PC-9 (cell line): ENCODE measurements around the gene RETREG3. TPM values are rescaled to one million over a fixed set of nuclear protein-coding genes. Genes with fewer than 3 reads are reported as not detected.

ENCODE experiments used
- BruUV-seq: library from RNA; stranded (reverse); fragments of 400-500 nt; replicated peaks from 2 replicates; lab custom pipeline; 2021; lab: Mats Ljungman, UMichigan
- CTCF ChIA-PET: fragments of 300-600 bp; sonication (Branson Sonifier 250); formaldehyde crosslinking; loops from one replicate; lab custom pipeline; 2022; ENCODE audit warnings: antibody characterized with exemption; lab: Charles Lee
- POLR2A ChIA-PET: fragments of 300-600 bp; sonication (Branson Sonifier 250); formaldehyde crosslinking; loops from one replicate; lab custom pipeline; 2022; ENCODE audit warnings: antibody characterized with exemption; ENCODE audit not compliant: unreplicated experiment; lab: Charles Lee
- DNase-seq, 2 experiments: peaks; one replicate each; pipeline versions ENCODE4 v3.0.0 to v3.0.0-alpha.2; 2015 to 2022; ENCODE audit warnings: mixed read lengths in 1 of 2
- H2AFZ ChIP-seq: fragments of 200-600 bp; sonication (generic); 2 replicates; pipeline ENCODE4 v1.8.1; 2017; ENCODE audit warnings: antibody characterized with exemption
- H3F3A ChIP-seq: fragments of 200-600 bp; sonication (generic); 2 replicates; pipeline ENCODE4 v1.8.1; 2017; ENCODE audit warnings: antibody characterized with exemption, mild to moderate bottlenecking, low read depth; ENCODE audit not compliant: insufficient read depth
- H3K27ac ChIP-seq: fragments of 200-600 bp; sonication (generic); 2 replicates; pipeline ENCODE4 v1.6.1; 2016; ENCODE audit warnings: mixed run types
- H3K27me3 ChIP-seq: fragments of 200-600 bp; sonication (generic); 2 replicates; pipeline ENCODE4 v1.6.1; 2016; ENCODE audit warnings: low read depth, mixed run types; ENCODE audit not compliant: insufficient read depth
- H3K36me3 ChIP-seq: fragments of 200-600 bp; sonication (generic); 2 replicates; pipeline ENCODE4 v1.6.1; 2016; ENCODE audit warnings: low read depth, mixed run types
- H3K4me1 ChIP-seq: fragments of 200-600 bp; sonication (generic); replicated peaks from 2 replicates; pipeline ENCODE4 v1.6.1; 2016; ENCODE audit warnings: mixed run types; ENCODE audit not compliant: insufficient read depth
- H3K4me2 ChIP-seq: fragments of 200-600 bp; sonication (generic); 2 replicates; pipeline ENCODE4 v1.6.1; 2017; ENCODE audit warnings: mixed run types
- H3K4me3 ChIP-seq: fragments of 200-600 bp; sonication (generic); 2 replicates; pipeline ENCODE4 v1.6.1; 2016; ENCODE audit warnings: mixed run types
- H3K79me2 ChIP-seq: fragments of 200-600 bp; sonication (generic); 2 replicates; pipeline ENCODE4 v1.6.1; 2017; ENCODE audit warnings: low read depth, mixed run types
- H3K9me2 ChIP-seq: fragments of 200-600 bp; sonication (generic); 2 replicates; pipeline ENCODE4 v1.8.1; 2017; ENCODE audit warnings: mild to moderate bottlenecking; ENCODE audit not compliant: insufficient read depth
- H3K9me3 ChIP-seq: fragments of 200-600 bp; sonication (generic); 2 replicates; pipeline ENCODE4 v1.8.1; 2016; ENCODE audit warnings: low read depth; ENCODE audit not compliant: insufficient read depth
- H4K20me1 ChIP-seq: fragments of 200-600 bp; sonication (generic); 2 replicates; pipeline ENCODE4 v1.8.1; 2017; ENCODE audit not compliant: insufficient read depth
- CTCF ChIP-seq: fragments of 200-600 bp; sonication (generic); conservative IDR thresholded peaks from 2 replicates; pipeline ENCODE4 v1.6.1; 2017; ENCODE audit warnings: mixed run types, antibody characterized with exemption, mild to moderate bottlenecking, moderate library complexity
- EZH2 ChIP-seq: fragments of 200-600 bp; sonication (generic); IDR thresholded peaks from 2 replicates; pipeline ENCODE4 v1.8.0; 2017; ENCODE audit warnings: antibody characterized with exemption, low read depth
- intact Hi-C: fragments of 100-400 bp; cut with micrococcal nuclease; formaldehyde crosslinking; loops from one replicate; pipeline ENCODE4 v1.10.0; 2022; ENCODE audit not compliant: unreplicated experiment
- total RNA-seq: library from RNA; stranded (reverse); gene quantifications from 2 replicates; pipeline ENCODE4 v1.2.3, GENCODE V29; 2021

The RETREG3 gene
- total RNA-seq, 1 experiment from 2014 or later: 57.0 TPM

GRCh38 chr17:42581744-42582270 lies 27.4 kb downstream of the RETREG3 start:
- DNase-seq: no peak
- Histone ChIP-seq H4K20me1 (no peaks in the 10 kb centered on the region), H3K27ac (no peak overlapping the region), H3K9me2 (no peaks in the 10 kb centered on the region), H3K4me1 (peaks cover 7% of the 10 kb centered on the region; the same call in 1 of the 2 replicates), H3F3A (peaks cover 37% of the 10 kb centered on the region; the same call in 1 of the 2 replicates), H3K4me2 (no peak overlapping the region), H3K79me2 (peaks cover 12% of the 10 kb centered on the region), H2AFZ (no peak overlapping the region), H3K36me3 (peaks cover 13% of the 10 kb centered on the region), H3K9me3 (no peaks in the 10 kb centered on the region), H3K27me3 (no peaks in the 10 kb centered on the region), H3K4me3 (no peak overlapping the region)
- intact Hi-C loops: no loop called here
- no TSS peak for BruUV-seq
- TF ChIP-seq CTCF (no peak), EZH2 (no peak)
- ChIA-PET POLR2A (no interaction called here), CTCF (no interaction called here)

GRCh38 chr17:42579794-42580551 lies 29.2 kb downstream of the RETREG3 start:
- H3K36me3 ChIP-seq: peaks cover 15% of the 10 kb centered on the region
- H3F3A ChIP-seq: peaks cover 45% of the 10 kb centered on the region
- intact Hi-C loops: loop anchor here (5.0 kb wide), 2 partner anchors 242 to 357 kb away; partner anchors contain the start of gene BECN1
- H3K4me2 ChIP-seq: no peak overlapping the region
- no peak overlapping the region for H3K4me3 ChIP-seq
- peaks cover 17% of the 10 kb centered on the region; the same call in 1 of the 2 replicates for H3K4me1 ChIP-seq
- CTCF ChIA-PET: interaction anchor here (0.6 kb wide), 1 partner anchor 22 kb away, joined by 6 read pairs; no protein-coding TSS in a partner anchor
- H2AFZ ChIP-seq: no peak overlapping the region
- TF ChIP-seq EZH2: no peak
- no peak for TF ChIP-seq CTCF
- no TSS peak for BruUV-seq
- no peaks in the 10 kb centered on the region for H3K9me3 ChIP-seq
- H3K9me2 ChIP-seq: no peaks in the 10 kb centered on the region
- peaks cover 21% of the 10 kb centered on the region for H3K79me2 ChIP-seq
- no peaks in the 10 kb centered on the region for H3K27me3 ChIP-seq
- no peaks in the 10 kb centered on the region for H4K20me1 ChIP-seq
- no peak for DNase-seq
- POLR2A ChIA-PET: no interaction called here
- H3K27ac ChIP-seq: no peak overlapping the region

- no TSS peak for BruUV-seq
- peaks cover 16% of the 10 kb centered on the region for H3K36me3 ChIP-seq
Measured at GRCh38 chr17:42578282-42578869, 30.8 kb downstream of the RETREG3 start.

More at GRCh38 chr17:42578282-42578869, 30.8 kb downstream of the RETREG3 start:
- Histone ChIP-seq H3K9me2 (no peaks in the 10 kb centered on the region), H2AFZ (peak overlapping the region; percentile 96), H3K9me3 (no peaks in the 10 kb centered on the region), H3F3A (peaks cover 53% of the 10 kb centered on the region), H3K79me2 (peaks cover 21% of the 10 kb centered on the region), H3K4me2 (peak overlapping the region; percentile 97), H3K4me1 (peaks cover 17% of the 10 kb centered on the region; the same call in 1 of the 2 replicates), H3K27ac (peak overlapping the region; percentile 31), H3K27me3 (no peaks in the 10 kb centered on the region), H4K20me1 (no peaks in the 10 kb centered on the region), H3K4me3 (peak overlapping the region; percentile 94)
- intact Hi-C loops: loop anchor here (1.0 to 5.0 kb wide), 4 partner anchors 101 to 359 kb away; partner anchors contain the start of gene BECN1
- CTCF ChIA-PET: interaction anchor here (0.5 to 2.1 kb wide), 19 partner anchors 12 to 562 kb away, joined by 3 to 12 read pairs (median 5); partner anchors contain the start of genes BECN1 and PLEKHH3
- POLR2A ChIA-PET: interaction anchor here (0.6 to 1.1 kb wide), 9 partner anchors 11 to 510 kb away, joined by 3 to 12 read pairs (median 4); no protein-coding TSS in a partner anchor
- DNase-seq: peak; percentile 68 to 82
- peak; percentile 85 for TF ChIP-seq CTCF
- TF ChIP-seq EZH2: no peak
